HEK293T (cell line): ENCODE measurements around the gene C2CD5.

Source experiments
- FOXA1 ChIP-seq: fragments of 450-650 bp; IDR thresholded peaks from 2 replicates; pipeline ENCODE4 v1.6.1; 2016; ENCODE audit warnings: mild to moderate bottlenecking
- SP1 ChIP-seq: fragments of 450-650 bp; IDR thresholded peaks from 2 replicates; pipeline ENCODE4 v1.6.1; 2017
- TARDBP ChIP-seq: fragments of 450-650 bp; IDR thresholded peaks from 2 replicates; pipeline ENCODE4 v1.6.1; 2016

DNA sequence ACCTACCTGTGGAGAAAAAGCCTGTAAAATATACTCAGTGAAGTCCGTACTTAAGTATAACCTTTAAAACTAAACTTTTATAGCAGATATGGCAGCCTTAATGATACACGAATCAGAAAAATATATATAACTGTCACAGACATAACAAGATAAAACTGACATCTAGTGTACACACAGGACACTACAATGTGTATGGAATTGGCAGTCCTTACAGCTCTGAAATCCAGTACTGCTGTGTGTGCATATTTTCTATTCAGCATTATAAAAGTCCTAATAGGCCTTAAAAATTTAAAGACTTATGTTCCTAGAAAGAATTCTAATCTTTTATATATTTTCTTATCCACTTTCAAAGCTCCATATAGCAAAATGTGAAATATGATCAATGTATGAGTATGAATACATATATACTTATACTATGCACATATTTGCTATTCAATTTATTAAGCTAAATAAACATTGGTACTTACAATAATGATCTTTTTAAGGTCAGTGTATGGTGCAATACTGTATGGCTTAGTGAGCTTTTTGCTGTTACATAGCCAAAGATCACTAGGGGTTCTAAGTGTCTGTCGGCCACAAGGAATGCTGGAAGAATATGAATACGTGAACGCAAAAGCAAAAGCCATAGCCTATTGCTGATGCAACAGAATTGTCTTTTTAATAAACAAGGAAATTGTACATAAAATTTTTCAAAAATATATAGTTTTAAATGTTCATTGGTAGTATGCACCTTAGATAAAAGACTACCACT is 69.2 kb downstream of the C2CD5 start:
- TF ChIP-seq TARDBP (no peak), FOXA1 (no peak), SP1 (no peak)
